ENCODE results near the gene MVP.

DNA sequence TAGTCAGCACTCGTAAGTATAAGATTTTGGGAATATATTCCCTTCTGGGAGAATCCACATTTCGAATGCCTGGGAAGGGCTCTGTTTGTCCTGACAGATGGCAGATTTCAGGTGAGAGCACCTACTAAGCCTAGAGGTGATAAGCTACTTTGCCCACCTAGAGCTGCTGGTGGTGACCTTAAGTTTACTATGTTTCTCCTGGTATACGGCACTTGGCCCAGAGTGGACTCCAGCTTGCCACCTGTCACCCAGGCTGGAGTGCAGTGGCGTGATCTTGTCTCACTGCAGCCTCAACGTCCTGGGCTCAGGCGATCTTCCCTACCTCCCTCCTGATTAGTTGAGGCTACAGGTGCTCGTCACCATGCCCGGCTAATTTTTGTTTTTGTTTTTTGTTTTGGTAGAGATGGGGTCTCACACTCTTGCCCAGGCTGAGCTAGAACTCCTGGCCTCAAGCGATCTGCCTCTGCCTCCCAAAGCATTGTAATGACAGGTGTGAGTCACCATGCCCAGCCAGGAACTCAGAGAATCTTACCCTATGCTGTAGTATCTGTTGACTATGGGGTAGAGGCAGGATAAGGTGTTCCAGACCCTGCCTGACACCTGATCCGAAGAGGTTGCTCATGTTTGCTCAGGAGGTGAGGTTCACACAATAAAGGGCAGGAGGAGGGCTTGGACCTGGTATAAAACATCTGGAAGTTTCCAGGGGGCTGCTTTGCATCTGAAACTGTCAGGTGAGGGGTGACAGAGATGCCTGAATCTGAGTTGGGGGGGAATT, 42.5 kb upstream of the MVP start, which contains the start of gene ZG16:
- TF ChIP-seq CTCF (IDR thresholded peaks at IDR 0.05) (no peak), EP300 (IDR thresholded peaks at IDR 0.05) (no peak)

Measured in gastroesophageal sphincter (tissue), 3 donors.